Medulla oblongata (tissue), 1 donor: Measurements from ENCODE around the gene C2CD4C.
"Not testable (repeated sequence)": the region's sequence is repeated elsewhere in the genome, so short reads cannot be mapped to it uniquely, and the experiment has no call there.

Experiments used
- DNase-seq: peaks from one replicate; pipeline ENCODE4 v3.0.0-alpha.2; 2015; ENCODE audit errors: extremely low spot score

The C2CD4C gene

DNA sequence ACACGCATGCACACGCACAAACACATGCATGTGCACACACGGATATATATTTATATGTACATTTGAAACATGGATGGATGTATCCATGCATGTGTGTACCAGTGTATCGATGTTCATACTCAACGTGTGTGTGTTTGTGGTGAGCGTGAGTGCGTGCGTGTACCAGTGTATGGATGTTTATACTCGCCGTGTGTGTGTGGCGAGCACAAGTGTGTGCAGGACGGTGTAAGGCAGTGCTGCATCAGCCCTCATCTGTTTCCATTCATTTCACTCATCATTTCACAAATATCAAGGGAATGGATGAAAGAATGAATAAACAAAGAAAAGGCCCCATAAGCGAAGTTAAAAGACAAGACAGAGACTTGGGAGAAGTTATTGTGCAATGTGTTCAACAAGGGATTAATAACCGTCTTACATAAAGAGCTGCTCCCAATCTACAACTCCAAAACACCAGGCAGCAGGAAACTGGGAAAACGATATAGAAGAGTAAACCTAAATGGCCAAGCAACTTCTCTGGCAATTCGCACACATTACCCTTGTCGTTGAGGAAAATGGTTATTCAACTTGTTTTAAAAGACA, 42.7 kb downstream of the C2CD4C start:
- no peak for DNase-seq

DNA sequence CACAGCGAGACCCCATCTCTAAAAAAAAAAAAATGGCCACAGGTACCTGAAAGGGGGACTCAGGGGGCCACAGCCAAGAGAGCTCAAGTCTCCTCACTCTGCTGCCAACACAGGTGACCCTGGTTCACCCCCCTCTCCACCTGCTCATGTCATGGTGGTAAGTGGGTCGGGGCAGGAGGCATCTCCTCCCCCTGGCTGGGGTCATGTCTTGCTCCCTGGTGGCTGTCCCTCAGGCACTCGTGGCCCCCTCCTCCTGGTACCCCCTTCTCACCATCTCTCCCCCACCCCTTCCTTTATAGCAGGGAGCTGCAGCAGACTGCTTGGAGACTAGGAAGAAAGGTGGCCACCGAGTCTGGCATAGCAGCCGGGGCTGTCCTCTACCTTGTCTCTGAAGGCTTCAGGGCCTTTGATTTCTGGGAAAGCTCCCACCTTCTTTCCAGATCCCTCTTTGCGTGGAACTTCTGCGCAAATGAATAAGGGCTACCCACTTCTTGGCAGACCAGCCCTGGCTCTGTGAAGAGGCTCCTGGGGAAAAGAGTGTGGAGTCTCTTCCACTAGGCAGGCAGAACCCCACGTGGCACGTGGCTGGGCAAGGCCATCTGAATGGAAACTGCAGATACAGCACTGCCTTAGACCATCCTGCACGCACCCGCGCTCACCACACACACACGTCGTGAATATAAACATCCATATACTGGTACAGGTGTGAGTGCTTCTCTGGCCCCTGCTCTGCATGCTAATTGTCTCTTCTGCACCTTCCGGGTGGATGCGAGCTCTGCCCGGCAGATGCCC, 44.3 kb downstream of the C2CD4C start:
- DNase-seq = no peak

DNA sequence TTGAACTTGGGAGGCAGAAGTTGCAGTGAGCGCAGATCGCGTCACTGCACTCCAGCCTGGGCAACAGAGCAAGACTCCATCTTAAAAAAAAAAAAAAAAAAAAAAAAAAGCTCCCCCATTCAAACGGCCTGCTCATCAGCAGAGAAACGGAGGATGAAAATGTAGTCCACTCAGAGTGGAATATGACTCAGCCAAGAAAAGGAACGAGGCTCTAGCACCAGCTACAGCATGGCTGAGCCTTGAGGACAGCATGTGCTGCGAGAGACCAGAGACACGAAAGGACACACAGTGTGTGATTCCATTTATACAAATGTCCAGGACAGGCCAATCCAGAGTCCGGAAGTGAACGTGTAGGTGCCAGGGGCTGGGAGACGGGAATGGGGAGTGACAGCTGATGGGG, 46.3 kb downstream of the C2CD4C start:
- no peak for DNase-seq

DNA sequence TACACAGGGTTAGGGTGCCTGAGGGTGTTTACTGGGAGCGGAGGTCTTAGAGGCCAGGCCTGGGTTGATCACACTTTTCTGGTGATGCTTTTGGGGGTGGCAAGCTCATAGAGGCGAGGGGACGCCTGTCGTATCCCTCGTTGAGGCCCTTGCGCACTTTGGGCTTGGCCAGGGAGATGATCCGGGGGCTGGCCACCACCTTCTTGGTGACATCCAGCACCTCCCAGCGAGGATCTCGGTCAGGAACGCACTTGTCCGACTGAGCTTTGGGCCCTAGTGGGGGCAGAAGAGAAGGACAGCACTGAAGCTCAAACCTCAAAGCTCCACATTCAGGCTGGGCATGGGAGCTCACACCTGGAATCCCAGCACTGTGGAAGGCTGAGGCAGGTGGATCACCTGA, 46.8 kb downstream of the C2CD4C start:
- no peak for DNase-seq

DNA sequence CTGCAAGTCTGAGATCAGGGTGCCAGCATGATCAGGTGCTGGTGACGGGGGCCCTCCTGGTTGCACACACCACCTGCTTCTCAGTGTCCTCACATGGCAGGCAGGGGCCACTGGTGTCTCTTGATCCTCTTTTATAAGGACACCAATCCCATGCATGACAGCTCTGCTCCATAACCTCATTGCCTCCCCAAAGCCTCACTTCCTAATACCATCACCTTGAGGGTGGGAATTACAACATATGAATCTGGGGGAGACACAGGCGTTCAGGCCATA, 49.4 kb downstream of the C2CD4C start:
- DNase-seq = no peak

DNA sequence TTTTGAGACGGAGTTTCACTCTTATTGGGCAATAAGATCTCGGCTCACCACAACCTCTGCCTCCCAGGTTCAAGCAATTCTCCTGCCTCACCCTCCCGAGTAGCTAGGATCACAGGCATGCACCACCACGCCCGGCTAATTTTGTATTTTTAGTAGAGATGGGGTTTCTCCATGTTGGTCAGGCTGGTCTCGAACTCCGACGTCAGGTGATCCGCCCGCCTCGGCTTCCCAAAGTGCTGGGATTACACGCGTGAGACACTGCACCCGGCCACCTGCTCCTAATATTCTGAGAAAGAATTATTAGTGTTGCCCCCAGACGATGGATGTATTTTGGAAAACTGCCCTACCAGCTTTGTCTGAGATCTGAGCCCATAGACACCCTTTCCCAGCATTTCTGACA, 53.4 kb downstream of the C2CD4C start:
- DNase-seq = not testable (repeated sequence)
